AG04450 (cell line): Measurements from ENCODE around the gene OTULIN. TPM values are rescaled to one million over a fixed set of nuclear protein-coding genes. Genes with fewer than 3 reads are reported as not detected.

Experiments used
- CTCF ChIA-PET: fragments of 300-600, 350-600 bp; formaldehyde crosslinking; extraction: SDS; loops from one replicate; lab custom pipeline; 2022; ENCODE audit warnings: antibody characterized with exemption, inconsistent platforms; lab: Charles Lee
- POLR2A ChIA-PET: fragments of 350-600 bp; formaldehyde crosslinking; extraction: SDS; loops from one replicate; lab custom pipeline; 2021; ENCODE audit warnings: antibody characterized with exemption, inconsistent platforms; lab: Yijun Ruan, JAX
- DNase-seq: peaks from one replicate; pipeline ENCODE4 v3.0.0-alpha.2; 2011; ENCODE audit warnings: low read depth, low spot score
- H3K27ac ChIP-seq: one replicate; pipeline ENCODE4 v1.5.1; 2012; ENCODE audit warnings: low read depth, low read length, control low read depth
- H3K27me3 ChIP-seq: one replicate; pipeline ENCODE4 v1.6.0; 2012; ENCODE audit warnings: low read length; ENCODE audit not compliant: control insufficient read depth, insufficient read depth
- H3K4me3 ChIP-seq: 2 replicates; pipeline ENCODE4 v1.5.1; 2011; ENCODE audit warnings: mild to moderate bottlenecking, low read depth, low read length, control low read depth
- H3K9me3 ChIP-seq: 2 replicates; pipeline ENCODE4 v1.5.1; 2012; ENCODE audit warnings: low read length; ENCODE audit not compliant: control insufficient read depth, insufficient read depth
- CTCF ChIP-seq: IDR thresholded peaks from 2 replicates; pipeline ENCODE4 v1.5.1; 2011; ENCODE audit warnings: low read depth, low read length, control low read depth, inconsistent platforms
- polyA plus RNA-seq: library from polyadenylated mRNA; depleted of rRNA; stranded (reverse); fragments of >200 nt; gene quantifications from 2 replicates; pipeline ENCODE4 v1.2.3, GENCODE V29; 2011

Gene OTULIN
- polyA plus RNA-seq, 1 experiment = 14.0 TPM

- Histone ChIP-seq H3K27me3 (no peaks in the 10 kb centered on the region), H3K27ac (no peak overlapping the region), H3K9me3 (no peaks in the 10 kb centered on the region; the same call in 1 of the 2 replicates), H3K4me3 (no peak overlapping the region)
- CTCF ChIA-PET = interaction anchor here (1.3 to 3.2 kb wide), 2 partner anchors 272 to 278 kb away, joined by 4 to 20 read pairs; no protein-coding TSS in a partner anchor
- POLR2A ChIA-PET = no interaction called here
- no peak for TF ChIP-seq CTCF
- no peak for DNase-seq
Measured at GRCh38 chr5:14730881-14731280, 66.4 kb downstream of the OTULIN start.

- Histone ChIP-seq H3K27me3 (no peaks in the 10 kb centered on the region), H3K27ac (no peak overlapping the region), H3K9me3 (no peaks in the 10 kb centered on the region; the same call in 1 of the 2 replicates), H3K4me3 (no peak overlapping the region)
- CTCF ChIA-PET = interaction anchor here (1.3 to 3.2 kb wide), 2 partner anchors 270 to 282 kb away, joined by 4 to 20 read pairs; no protein-coding TSS in a partner anchor
- no peak for TF ChIP-seq CTCF
- POLR2A ChIA-PET = no interaction called here
- DNase-seq = no peak
Measured at GRCh38 chr5:14732991-14733390, 68.5 kb downstream of the OTULIN start.

GRCh38 chr5:14733661-14734060 is 69.1 kb downstream of the OTULIN start:
- CTCF ChIA-PET = interaction anchor here (3.2 kb wide), 1 partner anchor 270 kb away, joined by 20 read pairs; no protein-coding TSS in a partner anchor
- no peak overlapping the region for H3K27ac ChIP-seq
- POLR2A ChIA-PET = no interaction called here
- DNase-seq = no peak
- H3K4me3 ChIP-seq = no peak overlapping the region
- no peaks in the 10 kb centered on the region; the same call in 1 of the 2 replicates for H3K9me3 ChIP-seq
- H3K27me3 ChIP-seq = no peaks in the 10 kb centered on the region
- TF ChIP-seq CTCF = no peak

GRCh38 chr5:14734396-14734795 is 69.9 kb downstream of the OTULIN start:
- Histone ChIP-seq H3K4me3 (no peak overlapping the region), H3K27ac (no peak overlapping the region), H3K27me3 (no peaks in the 10 kb centered on the region), H3K9me3 (no peaks in the 10 kb centered on the region; the same call in 1 of the 2 replicates)
- CTCF ChIA-PET = no interaction called here
- no peak for DNase-seq
- no peak for TF ChIP-seq CTCF
- POLR2A ChIA-PET = no interaction called here

GRCh38 chr5:14735944-14736343 is 71.4 kb downstream of the OTULIN start:
- CTCF ChIA-PET = interaction anchor here (1.2 kb wide), 1 partner anchor 9 kb away, joined by 4 read pairs; no protein-coding TSS in a partner anchor

More at GRCh38 chr5:14735944-14736343, 71.4 kb downstream of the OTULIN start:
- Histone ChIP-seq H3K27ac (no peak overlapping the region), H3K4me3 (no peak overlapping the region), H3K9me3 (no peaks in the 10 kb centered on the region; the same call in 1 of the 2 replicates), H3K27me3 (no peaks in the 10 kb centered on the region)
- no peak for TF ChIP-seq CTCF
- DNase-seq = no peak
- POLR2A ChIA-PET = no interaction called here
